Aorta (tissue), 5 donors: ENCODE data around the gene TARDBP. TPM values are rescaled to one million over a fixed set of nuclear protein-coding genes. Genes with fewer than 3 reads are reported as not detected.
A peak's percentile ranks its signal among the peaks of the same experiment; 100 is the strongest.
"Not testable (repeated sequence)": the region's sequence is repeated elsewhere in the genome, so short reads cannot be mapped to it uniquely, and the experiment has no call there.

Source experiments
- ATAC-seq: fragments of 200-7000 bp; cut with Tn5 transposase; one replicate; pipeline ENCODE4 v1.9.1; 2022; ENCODE audit warnings: moderate library complexity; ENCODE audit not compliant: low FRiP score
- DNase-seq, 2 donors: peaks; one replicate each; pipeline ENCODE4 v3.0.0-alpha.2; 2020
- H3K27ac ChIP-seq, 2 donors: one replicate each; pipeline ENCODE4 v1.5.1; 2013; ENCODE audit warnings: low read length in 2 of 2, mild to moderate bottlenecking in 2 of 2, moderate library complexity in 2 of 2, control low read depth in 1 of 2, inconsistent platforms in 1 of 2, low read depth in 1 of 2
- H3K27me3 ChIP-seq, 2 donors: one replicate each; pipeline ENCODE4 v1.6.1; 2013; ENCODE audit warnings: control low read depth in 1 of 2, low read length in 1 of 2, mild to moderate bottlenecking in 1 of 2, moderate library complexity in 1 of 2; ENCODE audit not compliant: insufficient read depth in 2 of 2, control insufficient read depth in 1 of 2
- H3K36me3 ChIP-seq, 2 donors: one replicate each; pipeline ENCODE4 v1.6.1; 2013; ENCODE audit warnings: control low read depth in 1 of 2, low read length in 1 of 2, mild to moderate bottlenecking in 1 of 2; ENCODE audit not compliant: insufficient read depth in 2 of 2, control insufficient read depth in 1 of 2
- H3K4me1 ChIP-seq, 2 donors: one replicate each; pipeline ENCODE4 v1.6.1; 2013; ENCODE audit warnings: low read length in 2 of 2, control low read depth in 1 of 2, mild to moderate bottlenecking in 1 of 2, moderate library complexity in 1 of 2; ENCODE audit not compliant: insufficient read depth in 2 of 2, control insufficient read depth in 1 of 2
- H3K4me3 ChIP-seq, 2 donors: one replicate each; pipeline ENCODE4 v1.5.1; 2013; ENCODE audit warnings: low read length in 2 of 2, control low read depth in 1 of 2, mild to moderate bottlenecking in 1 of 2
- H3K9me3 ChIP-seq: one replicate; pipeline ENCODE4 v1.6.1; 2013; ENCODE audit warnings: mild to moderate bottlenecking, low read length; ENCODE audit not compliant: control insufficient read depth
- WGBS, 2 donors: extraction: QIAGEN DNeasy Blood & Tissue Kit; methylation state at CpG; one replicate each; pipeline ENCODE4 v1.1.7; 2013; 5-methylcytosine and 5-hydroxymethylcytosine counted together
- intact Hi-C, 2 donors: fragments of 100-400 bp; cut with DNase I; formaldehyde crosslinking; loops; one replicate each; pipeline versions ENCODE4 v1.14.2 to v1.15.0; 2022
- polyA plus RNA-seq, 2 donors: library from polyadenylated mRNA; stranded (reverse); fragments of 200-250 nt; gene quantifications; one replicate each; pipeline ENCODE4 v1.2.3, GENCODE V29; 2013
- total RNA-seq, 2 donors: library from RNA; stranded (reverse); fragmentation: NEBNext Ultra II Directional; extraction: Animal tissue kit (Norgen Biotek cat#: 25700); gene quantifications; one replicate each; pipeline ENCODE4 v1.2.1, GENCODE V29; 2021
- donor health status: healthy with polysubstance abuse.
- donor health status: Bipolar disorder and iron deficiency.
- donor health status: DM: no; HTN: no; CAD: no.
- donor health status: DM: no; HTN: no; CAD: no.
- donor health status: DM: yes; HTN: yes; CAD: no.

Gene TARDBP
- total and polyA plus RNA-seq, 4 donors, result 124 to 131 (median 127) TPM

DNA sequence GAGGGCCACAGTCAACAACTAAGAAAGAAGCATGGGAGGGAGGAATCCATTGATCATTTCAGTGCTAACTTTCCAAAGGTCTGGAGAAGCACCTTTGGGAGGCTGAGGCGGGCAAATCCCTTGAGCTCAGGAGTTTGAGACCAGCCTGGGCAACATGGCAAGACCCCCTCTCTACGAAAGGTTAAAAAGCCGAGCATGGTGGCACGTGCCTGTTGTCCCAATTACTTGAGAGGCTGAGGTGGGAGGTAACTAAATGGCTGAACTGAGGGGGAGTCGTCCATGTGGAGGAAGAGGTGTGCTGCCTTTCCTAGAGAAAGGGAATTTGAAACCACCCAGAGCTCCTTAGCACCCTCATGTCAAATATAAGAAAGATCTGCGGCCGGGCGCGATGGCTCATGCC, 18.4 kb downstream of the TARDBP start:
- Histone ChIP-seq H3K4me1 (no peaks in the 10 kb centered on the region), H3K27ac (no peak overlapping the region), H3K4me3 (no peak overlapping the region), H3K27me3 (no peaks in the 10 kb centered on the region), H3K9me3 (no peaks in the 10 kb centered on the region), H3K36me3 (peaks cover 0 to 4% of the 10 kb centered on the region in 2 donors)
- DNase-seq (no peak), ATAC-seq (no peak)
- intact Hi-C loops, result no loop called here
- WGBS, 2 donors, result 75 to 84% methylated on average over 9 of the region's 9 CpGs

DNA sequence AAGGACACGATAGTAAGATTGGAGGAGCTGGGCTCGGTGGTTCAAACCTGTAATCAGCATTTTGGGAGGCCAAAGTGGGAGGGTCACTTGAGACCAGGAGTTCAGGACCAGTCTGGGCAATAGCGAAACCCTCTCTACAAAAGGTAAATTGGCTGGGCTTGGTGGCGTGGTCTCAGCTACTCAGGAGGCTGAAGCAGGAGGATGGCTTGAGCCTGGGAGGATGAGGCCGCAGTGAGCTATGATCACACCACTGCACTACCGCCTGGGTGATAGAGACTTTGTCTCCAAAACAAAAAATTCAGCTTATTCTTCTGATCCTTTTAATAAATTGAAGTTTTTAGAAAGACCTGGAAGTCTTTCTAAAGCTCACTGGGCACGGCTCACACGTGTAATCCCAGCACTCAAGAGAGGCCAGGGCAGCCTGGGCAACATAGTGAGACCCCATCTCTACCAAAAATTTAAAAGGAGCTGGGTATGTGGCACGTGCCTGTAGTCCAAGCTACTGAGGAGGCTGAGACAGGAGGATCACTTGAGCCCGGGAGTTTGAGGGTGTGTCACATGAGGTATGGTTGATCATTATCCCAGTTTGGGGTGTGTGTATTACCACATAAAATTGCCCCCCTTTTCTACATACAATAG, 19.3 kb downstream of the TARDBP start:
- H3K9me3 ChIP-seq, result no peaks in the 10 kb centered on the region
- H3K36me3 ChIP-seq, result peaks cover 0 to 4% of the 10 kb centered on the region in 2 donors
- DNase-seq (no peak), ATAC-seq (no peak)
- no peaks in the 10 kb centered on the region for H3K4me1 ChIP-seq
- H3K4me3 ChIP-seq, result no peak overlapping the region
- 89% methylated on average over 10 of the region's 10 CpGs for WGBS, 2 donors
- H3K27me3 ChIP-seq, result no peaks in the 10 kb centered on the region
- H3K27ac ChIP-seq, result no peak overlapping the region
- intact Hi-C loops, result no loop called here

DNA sequence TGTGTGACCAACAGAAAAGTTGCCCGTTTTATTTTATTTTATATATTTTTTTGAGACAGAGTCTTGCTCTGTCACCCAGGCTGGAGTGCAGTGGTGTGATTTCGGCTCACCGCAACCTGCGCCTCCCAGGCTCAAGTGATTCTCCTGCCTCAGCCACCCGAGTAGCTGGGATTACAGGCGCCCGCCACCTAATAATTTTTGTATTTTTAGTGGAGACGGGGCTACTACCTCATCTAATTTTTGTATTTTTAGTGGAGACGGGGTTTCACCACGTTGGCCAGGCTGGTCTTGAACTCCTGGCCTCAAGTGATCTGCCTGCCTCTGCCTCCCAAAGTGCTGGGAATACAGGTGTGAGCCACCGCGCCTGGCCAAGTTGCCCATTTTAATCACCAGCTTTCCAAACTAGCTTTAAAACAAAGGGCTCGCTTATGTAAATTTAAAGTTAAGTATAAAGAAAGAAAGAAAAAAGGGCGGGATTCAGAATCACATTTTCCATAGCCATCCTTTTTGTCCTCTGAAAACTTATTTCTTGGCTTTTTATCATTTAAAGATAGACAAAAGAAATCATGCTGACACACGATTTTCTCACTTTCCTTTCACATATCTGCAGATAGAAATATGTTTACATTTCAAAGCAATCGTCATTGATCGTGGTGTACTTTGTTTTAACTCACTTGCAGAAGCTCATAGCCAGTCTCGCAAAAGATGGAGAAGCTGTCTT, 24.7 kb downstream of the TARDBP start:
- WGBS, 2 donors, result 53 to 55% methylated on average over 18 of the region's 18 CpGs
- not testable (repeated sequence) for H3K4me1 ChIP-seq, ATAC-seq, H3K4me3 ChIP-seq, H3K27me3 ChIP-seq, H3K36me3 ChIP-seq, H3K9me3 ChIP-seq, DNase-seq, H3K27ac ChIP-seq
- intact Hi-C loops, result loop anchor here (1.0 to 5.0 kb wide), 3 partner anchors 23 to 610 kb away; partner anchors contain the start of gene SRM (in 1 of the 2)

DNA sequence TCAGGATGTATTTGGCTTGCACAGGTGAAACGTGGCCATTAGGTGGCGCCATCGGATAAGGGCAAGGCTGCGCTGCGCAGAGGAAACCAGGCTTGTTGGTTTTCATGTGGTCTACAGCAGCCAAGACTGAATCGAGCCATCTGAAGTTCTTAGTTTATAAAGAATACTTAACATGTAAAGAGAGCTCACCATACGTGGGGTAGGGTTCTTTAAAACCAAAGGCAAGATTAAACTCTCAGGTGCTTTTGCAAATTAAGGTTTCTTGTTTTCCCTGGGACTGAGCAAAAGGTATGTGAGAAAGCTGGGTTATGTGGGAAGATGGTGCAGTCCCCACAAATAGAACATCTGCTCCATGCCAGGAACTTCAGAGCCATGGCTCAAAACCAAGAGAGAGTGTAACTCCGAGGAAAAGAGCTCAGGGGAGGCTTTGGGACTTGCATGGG, 25.3 kb downstream of the TARDBP start:
- no peak overlapping the region for H3K4me3 ChIP-seq
- no peaks in the 10 kb centered on the region for H3K9me3 ChIP-seq
- ATAC-seq (peak; percentile 94), DNase-seq (peak; percentile 90 to 95)
- no peaks in the 10 kb centered on the region for H3K36me3 ChIP-seq
- no peak overlapping the region for H3K27ac ChIP-seq
- no peaks in the 10 kb centered on the region for H3K27me3 ChIP-seq
- intact Hi-C loops, result loop anchor here (1.0 to 5.0 kb wide), 3 partner anchors 23 to 610 kb away; partner anchors contain the start of gene SRM (in 1 of the 2)
- peaks cover 0 to 2% of the 10 kb centered on the region in 2 donors for H3K4me1 ChIP-seq
- 0 to 1% methylated on average over 8 of the region's 8 CpGs for WGBS, 2 donors

- intact Hi-C loops, result loop anchor here (5.0 kb wide), 2 partner anchors 603 to 608 kb away; no protein-coding TSS in a partner anchor
- no peak overlapping the region for H3K27ac ChIP-seq
- no peaks in the 10 kb centered on the region for H3K36me3 ChIP-seq
- H3K4me1 ChIP-seq, result peaks cover 0 to 2% of the 10 kb centered on the region in 2 donors
- H3K4me3 ChIP-seq, result no peak overlapping the region
- 68% methylated on average over 2 of the region's 2 CpGs for WGBS, 2 donors
- ATAC-seq, result no peak
- no peaks in the 10 kb centered on the region for H3K9me3 ChIP-seq
- DNase-seq, result no peak
- H3K27me3 ChIP-seq, result no peaks in the 10 kb centered on the region
These were observed 27.1 kb downstream of the TARDBP start for GRCh38 chr1:11039351-11040104.

- WGBS, 2 donors, result 90 to 93% methylated on average over 7 of the region's 7 CpGs
- intact Hi-C loops, H3K9me3 ChIP-seq, H3K4me3 ChIP-seq, H3K27me3 ChIP-seq, H3K36me3 ChIP-seq, DNase-seq, H3K27ac ChIP-seq, H3K4me1 ChIP-seq, ATAC-seq: not testable (repeated sequence)
These were observed 27.6 kb downstream of the TARDBP start for GRCh38 chr1:11040105-11040429.

DNA sequence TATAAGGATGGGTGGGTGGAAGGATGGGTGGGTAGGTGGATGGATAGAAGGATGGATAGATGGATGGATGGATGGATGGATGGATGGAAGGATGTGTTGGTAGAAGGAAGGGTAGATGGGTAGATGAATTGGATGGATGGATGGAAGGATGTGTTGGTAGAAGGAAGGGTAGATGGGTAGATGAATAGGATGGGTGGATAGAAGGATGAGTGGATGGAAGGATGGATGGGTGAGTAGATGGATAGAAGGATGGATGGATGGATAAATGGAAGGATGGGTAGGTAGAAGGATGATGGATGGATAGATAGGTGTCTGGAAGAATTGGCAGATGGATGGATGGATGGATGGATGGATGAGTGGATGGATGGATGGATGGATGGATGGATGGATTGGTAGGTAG, 28.6 kb downstream of the TARDBP start:
- Histone ChIP-seq H3K4me3 (no peak overlapping the region), H3K36me3 (no peaks in the 10 kb centered on the region), H3K4me1 (peaks cover 0 to 2% of the 10 kb centered on the region in 2 donors), H3K27ac (no peak overlapping the region), H3K9me3 (no peaks in the 10 kb centered on the region), H3K27me3 (no peaks in the 10 kb centered on the region)
- DNase-seq (no peak), ATAC-seq (no peak)
- intact Hi-C loops, result no loop called here

DNA sequence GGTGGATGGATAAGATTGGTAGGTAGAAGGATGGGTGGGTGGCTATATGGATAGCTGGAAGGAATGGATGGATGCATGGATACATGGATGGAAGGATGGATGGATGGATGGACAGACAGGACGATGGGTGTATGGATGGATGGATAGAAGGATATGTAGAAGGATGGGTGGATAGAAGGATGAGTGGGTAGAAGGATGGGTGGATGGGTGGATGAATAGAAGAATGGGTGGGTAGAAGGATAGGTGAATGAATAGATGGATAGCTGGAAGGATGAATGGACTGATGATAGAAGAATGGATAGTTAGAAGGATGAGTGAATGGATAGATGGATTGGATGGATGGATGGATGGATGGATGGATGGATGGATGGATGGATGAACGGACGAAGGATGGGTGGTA, 29.6 kb downstream of the TARDBP start:
- DNase-seq, result no peak
- Histone ChIP-seq H3K4me1 (peaks cover 0 to 2% of the 10 kb centered on the region in 2 donors), H3K27me3 (no peaks in the 10 kb centered on the region), H3K27ac (no peak overlapping the region), H3K9me3 (no peaks in the 10 kb centered on the region), H3K36me3 (no peaks in the 10 kb centered on the region), H3K4me3 (no peak overlapping the region)
- 79% methylated on average over 3 of the region's 3 CpGs for WGBS, 2 donors
- ATAC-seq, result no peak
- intact Hi-C loops, result no loop called here
